Hematopoietic multipotent progenitor cell treated with erythropoietin and hydrocortisone succinate and interleukin-3 and kit ligand, for 15 days (in vitro differentiated cells): ENCODE data around the gene HIGD2A.
"Not testable (repeated sequence)": the region's sequence is repeated elsewhere in the genome, so short reads cannot be mapped to it uniquely, and the experiment has no call there.

ENCODE experiments used
- DNase-seq: peaks from one replicate; pipeline ENCODE4 v3.0.0-alpha.2; 2015; ENCODE audit warnings: low spot score

The HIGD2A gene

DNA sequence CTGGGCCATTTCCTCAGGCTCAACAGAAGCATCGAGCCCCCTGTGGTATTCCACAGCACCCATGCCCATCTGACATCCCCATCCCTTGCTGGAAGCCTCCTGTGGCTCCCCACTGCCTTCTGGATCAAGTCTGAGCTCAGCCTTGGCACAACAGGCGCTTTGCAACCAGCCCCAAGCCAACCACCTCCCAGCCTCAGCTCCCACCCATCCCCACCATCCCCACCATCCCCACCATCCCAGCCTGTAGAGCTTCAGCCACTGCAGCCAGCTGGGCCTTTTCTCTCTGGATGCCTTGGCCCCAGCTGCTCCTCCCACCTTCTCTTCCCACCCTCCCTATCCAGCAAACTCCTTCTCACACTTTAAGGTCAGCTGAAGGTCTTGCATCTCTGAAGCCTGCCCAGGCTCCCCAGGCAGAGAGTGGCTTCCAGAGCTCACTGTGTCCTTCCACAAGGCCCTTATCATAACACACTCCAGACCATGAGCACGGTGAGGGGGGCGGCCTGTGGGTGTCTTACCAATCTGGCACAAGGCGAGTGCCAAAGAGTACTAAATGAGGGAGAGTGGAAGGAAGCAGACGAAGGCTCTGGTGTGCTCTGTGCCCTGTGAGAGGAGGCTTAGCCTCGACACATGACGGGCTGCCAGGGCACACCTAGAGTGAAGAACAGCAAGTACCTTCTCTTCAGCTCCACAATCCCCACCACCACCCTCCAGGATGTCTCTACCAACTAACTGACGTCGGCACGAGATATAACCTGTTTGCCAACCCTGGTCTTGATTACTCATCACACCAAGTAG is 6.5 kb downstream of the HIGD2A start:
- no peak for DNase-seq

DNA sequence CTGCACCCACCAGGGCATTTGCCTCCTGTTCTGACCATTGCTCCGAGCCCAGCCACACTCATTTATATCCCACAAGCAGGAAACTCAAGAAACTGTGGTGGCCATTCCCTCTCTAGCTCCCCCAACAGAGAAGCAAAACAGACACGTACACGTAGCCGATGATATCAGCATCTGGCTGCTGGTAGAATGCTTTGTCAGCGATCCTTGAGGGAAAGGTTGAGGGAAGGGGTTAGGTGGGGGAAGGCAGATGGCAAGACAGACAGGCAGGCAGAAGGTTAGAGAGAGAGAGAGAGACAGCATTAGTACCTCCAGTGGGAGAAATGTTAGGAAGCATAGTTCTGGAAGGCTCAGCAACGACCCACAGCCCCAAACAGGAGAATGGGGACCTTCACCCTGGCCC is 7.8 kb downstream of the HIGD2A start:
- DNase-seq, result no peak

DNA sequence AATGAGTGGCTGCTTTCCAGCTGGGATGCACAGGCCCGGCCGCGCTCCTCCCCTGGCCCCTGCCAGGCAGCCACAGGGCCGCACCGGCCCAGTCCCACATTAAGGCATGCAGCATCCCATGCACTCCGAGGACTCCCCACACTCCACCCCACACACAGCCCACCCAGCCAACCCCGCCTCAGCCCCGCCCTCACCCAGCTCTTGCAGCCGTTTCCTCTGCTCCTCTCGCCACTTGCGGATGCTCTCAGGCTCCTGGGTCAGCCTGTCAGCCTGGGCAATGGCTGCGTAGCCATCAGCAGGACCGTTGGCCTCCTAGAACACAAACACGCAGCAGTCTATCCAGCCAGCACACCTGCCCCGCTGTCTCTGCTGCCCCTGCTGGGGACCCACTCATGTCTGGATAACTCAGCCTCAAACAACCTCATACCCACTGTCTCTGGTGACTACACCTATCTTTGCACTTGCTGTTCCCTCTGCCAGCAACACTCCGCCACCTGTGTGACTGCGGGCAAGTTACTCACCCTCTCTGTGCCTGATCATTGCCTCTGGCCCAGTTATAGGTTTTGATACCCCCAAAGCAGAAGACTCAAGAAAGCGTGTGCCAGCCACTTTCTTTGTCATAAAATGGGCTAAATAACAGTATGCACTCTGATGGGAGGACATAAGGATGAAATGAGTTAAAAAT is 9.3 kb downstream of the HIGD2A start:
- DNase-seq, result no peak

DNA sequence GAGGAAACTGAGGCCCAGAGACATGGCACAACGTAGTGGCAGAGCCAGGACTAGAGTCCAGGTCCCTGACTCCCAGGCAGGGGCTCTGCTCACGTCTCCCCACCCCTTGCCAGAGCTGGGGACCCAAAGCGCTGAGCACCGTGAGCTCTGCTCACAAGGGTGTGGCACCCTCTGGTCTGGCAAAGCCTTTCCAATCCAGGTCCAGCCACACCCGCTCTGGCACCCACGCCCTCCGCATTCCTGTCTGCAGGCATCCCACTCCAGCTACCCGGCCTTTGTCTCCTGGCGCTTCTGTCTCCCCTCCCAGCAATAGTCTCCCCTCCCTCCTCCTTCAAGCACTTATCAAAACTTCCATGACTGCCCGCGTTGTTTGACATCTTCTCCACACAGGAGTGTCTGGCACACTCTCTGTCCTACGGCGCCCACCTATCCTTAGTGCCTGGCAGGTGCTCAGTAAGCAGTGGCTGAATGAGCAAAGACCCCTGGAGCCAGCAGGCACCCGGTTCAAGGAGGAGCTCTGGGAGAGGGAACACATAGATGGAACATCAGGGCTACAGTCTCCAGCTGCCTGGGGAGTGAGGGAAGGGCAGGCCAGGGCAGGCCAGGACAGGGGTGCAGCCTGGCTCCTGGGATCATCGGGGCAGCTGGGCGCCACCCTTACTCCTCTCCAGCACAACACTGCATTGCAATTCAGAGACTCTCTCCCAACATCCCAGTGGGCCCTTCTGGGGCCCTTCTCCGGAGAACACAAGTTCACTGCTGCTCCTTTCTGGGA is 12.0 kb downstream of the HIGD2A start:
- DNase-seq, result no peak

DNA sequence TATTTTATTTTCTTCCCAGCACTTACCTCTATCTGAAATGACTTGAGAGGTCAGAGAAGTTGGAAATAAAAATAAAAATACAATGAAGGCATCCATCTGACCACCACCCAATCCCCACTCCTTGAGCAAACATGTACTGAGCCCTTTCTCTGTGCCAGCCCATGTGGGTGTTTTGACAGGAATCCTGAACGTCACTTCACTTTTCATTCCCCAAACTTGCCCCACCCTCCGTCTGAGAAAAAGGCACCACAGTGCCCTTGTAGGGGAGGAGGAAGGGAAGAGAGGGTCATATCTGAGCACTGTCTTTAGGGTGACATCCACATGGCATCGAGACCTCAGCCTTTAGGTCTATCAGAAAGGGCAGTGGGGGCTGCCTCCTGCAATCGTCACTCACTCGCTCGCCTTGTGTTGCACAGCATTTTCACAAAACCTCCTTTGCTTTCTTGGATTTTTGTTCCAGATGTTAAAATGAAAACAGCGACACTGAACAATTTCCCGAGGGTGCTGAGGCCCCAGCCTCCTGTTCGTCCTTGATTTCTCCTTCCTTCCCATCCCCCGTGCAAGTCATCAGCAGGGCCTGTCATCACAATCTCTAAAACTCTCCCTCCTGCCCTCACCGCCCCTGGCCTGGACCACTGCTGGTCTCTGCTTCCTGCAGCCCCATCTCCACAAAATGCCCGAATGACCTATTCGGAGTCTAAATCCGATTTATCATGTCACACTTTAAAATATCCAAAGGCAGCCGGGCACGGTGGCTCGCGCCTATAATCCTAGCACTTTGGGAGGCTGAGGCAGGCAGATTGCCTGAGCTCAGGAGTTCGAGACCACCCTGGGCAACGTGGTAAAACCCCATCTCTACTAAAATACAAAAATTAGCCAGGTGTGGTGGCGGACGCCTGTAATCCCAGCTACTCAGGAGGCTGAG is 13.0 kb downstream of the HIGD2A start:
- no peak for DNase-seq

DNA sequence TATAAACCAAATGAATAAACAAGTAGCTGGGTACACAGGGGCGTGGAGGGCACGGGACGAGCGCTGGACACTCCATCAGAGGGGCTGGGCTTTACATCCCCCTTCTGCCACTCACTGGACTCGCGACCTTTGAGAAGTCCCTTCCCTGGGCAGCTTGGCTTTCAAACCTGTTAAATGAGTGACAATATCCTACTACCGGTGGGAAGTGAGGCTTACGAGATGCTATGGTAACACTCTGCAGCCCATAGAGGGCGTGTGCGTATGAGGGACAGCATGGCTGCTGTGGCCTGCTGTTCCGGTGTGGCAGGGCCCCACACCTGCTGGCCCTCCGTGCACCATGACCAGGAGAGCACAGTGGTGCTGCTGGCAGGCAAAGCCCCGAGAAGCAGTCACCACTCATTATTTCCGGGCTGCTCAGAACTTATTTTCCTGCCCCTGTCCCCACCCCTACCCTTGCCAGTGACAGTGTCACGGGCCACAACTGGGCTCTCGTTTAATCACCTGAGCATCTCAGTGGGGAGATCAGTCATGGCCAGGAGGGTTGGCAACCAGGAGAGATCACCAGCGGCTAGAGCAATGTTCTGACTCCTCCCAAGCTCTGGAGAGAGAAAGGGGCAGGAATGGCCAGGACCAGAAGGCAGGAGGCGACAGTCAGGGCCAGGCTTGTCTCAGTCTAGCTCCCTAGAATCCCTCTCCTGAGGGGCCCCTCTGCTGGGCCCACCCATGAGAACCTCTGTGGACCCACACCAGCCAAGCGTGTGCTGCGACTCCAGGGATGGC is 17.3 kb downstream of the HIGD2A start:
- no peak for DNase-seq

DNA sequence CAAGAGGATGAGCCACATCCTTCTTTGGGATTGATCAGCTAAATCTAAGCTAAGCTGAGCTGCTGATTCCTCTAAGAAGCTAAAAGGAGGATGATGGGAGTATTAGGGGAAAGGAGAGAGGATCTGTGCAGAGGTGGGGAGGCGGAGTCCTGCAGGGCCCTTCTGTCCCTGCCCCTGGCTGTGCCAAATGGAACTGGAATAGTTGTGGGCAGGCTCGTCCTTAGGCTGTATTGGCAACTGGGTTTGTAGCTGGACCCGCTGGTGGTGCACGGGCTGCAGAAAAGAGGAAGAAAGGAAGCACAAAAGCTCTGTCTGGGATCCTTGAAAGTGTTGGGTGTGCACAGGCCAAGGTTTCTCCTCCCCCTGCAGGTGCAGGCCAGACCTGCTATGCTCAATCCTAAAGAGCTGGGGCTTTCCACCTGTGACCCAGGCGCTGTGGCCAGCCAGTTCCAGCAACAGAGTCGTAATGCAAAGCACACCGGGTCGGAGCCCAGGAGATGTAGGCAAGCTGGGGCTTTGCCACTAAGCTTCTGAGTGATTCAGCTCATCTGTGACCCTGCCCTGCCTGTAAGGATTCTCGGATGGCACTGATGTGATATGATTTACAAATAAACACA is 18.0 kb downstream of the HIGD2A start:
- no peak for DNase-seq

DNA sequence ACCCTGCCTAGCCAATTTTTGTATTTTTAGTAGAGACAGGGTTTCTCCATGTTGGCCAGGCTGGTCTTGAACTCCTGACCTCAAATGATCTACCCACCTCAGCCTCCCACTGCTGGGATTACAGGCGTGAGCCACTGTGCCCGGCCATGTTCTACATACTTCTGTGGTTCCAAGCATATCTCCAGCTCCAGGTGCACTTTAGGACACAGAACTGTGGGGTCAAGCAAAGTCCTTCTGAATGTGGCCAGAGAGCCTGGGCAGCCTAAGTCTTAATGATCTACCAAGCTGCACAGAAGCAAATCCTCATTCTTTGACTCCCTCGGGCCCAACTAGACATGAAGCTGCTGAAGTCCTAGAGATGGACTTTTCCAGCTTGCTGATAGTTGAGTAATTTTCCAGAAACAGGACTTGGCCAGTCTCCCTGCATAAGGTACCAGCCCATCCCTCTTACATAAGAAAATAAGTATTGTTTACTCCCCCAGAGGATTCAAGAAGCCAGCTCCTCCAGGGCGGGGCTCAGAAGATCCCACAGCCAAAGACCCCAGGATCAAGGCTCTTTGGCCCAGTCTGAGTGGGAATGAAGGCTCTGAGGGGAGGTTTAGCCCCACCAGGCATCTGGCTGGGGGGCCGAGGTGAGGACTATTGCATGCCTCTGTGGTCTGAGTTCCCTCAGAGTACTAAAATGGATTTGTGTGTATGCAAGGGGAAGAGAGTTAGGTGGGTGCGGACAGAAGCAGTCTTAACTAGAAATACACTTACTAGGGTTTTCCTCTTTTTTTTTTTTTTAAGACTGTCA is 19.1 kb downstream of the HIGD2A start:
- no peak for DNase-seq

DNA sequence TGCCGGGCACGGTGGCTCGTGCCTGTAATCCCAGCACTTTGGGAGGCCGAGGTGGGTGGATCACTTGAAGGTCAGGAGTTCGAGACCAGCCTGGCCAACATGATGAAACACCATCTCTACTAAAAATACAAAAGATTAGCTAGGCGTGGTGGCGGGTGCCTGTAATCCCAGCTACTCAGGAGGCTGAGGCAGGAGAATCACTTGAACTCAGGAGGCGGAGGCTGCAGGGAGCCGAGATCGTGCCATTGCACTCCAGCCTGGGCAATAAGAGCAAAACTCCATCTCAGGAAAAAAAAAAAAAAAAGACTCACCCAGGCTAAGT is 19.7 kb downstream of the HIGD2A start:
- DNase-seq, result not testable (repeated sequence)

DNA sequence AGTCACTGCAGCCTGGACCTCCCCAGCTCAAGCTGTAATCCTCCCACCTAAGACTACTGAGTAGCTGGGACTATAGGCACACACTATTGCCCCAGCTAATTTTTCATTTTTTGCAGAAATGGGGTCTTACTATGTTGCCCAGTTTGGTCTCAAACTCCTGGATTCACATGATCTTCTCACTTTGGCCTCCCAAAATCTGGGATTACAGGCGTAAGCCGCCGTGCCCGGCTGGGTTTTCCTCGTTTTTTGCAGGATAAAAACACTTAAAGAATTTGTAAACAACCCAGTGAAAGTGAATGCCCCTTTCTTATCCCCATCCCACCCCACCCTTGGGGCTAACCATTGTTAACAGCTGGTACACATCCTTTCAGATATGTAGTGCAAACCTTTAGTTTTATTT is 20.0 kb downstream of the HIGD2A start:
- no peak for DNase-seq

DNA sequence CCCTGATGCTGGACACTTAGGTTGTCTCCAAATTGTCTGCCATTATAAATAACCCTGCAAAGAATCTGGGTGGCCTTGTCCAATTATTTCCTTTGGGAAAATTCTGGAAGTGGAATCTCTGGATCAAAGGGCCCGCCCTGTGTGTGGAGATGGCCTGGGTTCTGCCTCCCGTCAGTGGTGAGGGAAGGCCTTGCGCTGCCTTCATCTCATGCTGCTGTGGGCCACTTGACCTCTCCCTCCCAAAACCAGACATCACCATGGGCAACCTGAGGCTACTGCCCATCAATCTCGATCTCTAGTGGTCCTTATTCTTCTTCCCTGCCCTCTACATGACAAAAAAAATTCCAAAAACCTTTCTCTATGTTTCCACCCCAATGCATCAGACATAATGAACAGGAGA is 21.2 kb downstream of the HIGD2A start:
- no peak for DNase-seq

DNA sequence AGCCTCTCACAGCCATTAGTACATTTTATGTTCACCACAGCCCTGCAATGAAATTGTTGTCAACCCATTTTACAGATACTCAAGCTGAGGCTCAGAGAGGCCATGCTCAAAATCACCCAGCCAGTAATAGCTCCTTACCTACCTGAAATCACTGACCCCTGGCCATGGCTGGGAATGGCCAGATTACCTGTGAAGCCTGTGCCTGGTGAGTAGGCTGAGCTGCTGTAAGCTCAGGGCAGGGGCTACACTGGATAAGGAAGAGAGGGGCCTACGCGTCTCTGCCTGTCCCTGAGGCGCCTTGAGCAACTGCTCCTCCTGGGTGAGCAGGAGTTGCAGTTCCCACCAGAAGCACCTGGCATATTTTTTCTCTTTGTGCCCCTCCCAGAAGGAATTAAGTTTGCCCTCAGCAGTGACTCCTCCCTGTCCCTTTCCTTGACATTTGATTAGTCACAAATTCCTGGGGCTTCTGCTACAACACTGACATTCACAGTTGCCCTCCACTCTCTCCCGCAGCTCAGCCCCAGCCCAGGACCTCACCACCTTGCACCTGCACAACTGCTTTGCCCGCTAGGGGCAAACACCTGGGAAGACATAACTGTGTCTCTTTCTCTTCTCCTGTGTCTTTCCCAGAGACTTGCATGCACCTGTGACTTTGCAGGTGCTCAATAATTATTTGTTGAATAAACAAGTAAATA is 22.1 kb downstream of the HIGD2A start:
- DNase-seq, result no peak

DNA sequence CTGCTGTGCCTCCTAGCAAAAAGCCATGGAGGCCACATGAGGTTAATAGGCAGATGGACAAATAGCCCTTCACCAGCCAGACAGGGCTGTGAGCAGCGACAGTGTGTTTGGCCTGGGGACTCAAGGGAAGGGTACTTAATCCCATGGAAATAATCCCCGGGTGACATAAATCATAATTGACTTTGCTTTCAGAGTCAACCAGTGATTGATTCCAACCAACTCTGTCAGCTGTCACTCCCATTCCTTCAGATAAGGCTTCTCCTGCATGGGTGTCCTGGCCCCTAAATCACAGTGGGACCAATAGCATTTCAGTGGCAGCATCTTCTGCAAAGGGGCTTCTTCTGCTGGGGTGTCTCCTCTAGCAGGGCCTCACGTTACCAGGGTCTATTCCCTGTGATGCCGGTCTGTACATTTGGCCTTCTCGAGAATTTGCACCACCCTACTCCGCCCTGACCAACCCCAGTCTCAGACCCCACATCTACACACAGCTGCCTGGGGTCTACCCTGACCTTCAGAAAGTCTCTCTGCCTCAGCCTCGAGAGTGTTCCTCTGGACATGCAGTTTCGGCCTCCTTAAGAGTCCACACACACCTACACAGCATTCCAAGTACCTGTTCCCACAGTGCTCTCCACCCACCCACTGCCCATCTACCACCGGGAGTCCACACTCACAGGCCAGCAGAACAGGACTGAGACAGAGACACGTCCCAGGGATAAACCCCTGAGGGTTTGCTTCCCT is 24.1 kb downstream of the HIGD2A start:
- no peak for DNase-seq

DNA sequence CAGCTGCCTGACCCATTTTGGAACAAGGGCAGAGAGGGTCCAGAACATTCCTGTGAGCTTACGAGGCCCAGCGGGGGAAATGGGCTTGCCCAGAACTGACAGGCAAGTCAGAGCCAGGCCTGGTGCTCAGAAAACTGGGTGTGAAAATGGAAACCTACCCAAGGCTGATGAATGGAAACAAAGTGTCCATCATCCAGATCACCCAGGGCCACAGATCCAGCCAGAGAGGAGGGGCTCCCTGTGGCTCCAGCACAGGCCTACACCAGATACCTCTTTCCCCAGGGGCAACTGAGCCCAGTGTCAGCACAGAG is 24.7 kb downstream of the HIGD2A start:
- DNase-seq, result no peak

DNA sequence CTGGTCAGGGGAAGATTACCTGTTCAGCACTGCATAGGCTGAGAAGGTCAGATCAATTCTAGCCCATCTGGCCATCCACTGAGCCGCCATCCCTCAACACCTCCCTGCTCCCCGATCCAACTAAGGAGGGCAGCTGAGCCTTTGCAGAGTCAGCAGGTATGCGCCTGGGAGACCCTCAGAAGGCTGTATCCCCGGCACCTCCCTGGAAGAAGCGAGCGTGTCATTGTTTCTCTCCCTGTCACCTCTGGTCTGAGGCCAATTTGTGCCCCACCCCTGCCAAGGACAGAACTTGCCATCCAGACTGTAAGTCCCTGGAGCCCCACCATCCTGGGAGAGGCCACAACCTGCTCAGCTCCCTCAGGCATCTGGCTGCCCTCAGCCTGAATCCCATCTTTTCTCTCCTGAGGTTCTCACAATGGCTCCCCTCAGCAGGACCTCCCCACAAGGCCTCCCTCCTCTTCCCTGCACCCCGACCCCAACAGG is 25.2 kb downstream of the HIGD2A start:
- DNase-seq, result no peak

DNA sequence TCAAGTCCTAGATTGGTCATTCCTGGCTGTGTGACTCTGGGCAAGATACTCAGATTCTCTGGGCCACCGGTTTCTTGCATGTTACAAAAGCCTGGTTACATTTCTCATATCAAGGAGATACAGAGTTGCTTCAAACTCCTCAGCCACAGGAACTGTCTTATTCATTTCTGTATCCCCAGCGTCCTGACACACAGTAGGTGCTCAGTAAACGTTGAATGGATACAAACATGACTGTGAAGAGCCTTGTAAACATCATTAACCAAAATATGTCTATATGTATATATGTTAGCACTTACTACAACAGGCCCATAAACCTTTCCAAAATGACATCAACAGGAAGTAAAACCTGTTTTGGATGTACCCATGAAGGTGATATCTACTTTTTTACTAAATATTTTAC is 26.2 kb downstream of the HIGD2A start:
- no peak for DNase-seq

DNA sequence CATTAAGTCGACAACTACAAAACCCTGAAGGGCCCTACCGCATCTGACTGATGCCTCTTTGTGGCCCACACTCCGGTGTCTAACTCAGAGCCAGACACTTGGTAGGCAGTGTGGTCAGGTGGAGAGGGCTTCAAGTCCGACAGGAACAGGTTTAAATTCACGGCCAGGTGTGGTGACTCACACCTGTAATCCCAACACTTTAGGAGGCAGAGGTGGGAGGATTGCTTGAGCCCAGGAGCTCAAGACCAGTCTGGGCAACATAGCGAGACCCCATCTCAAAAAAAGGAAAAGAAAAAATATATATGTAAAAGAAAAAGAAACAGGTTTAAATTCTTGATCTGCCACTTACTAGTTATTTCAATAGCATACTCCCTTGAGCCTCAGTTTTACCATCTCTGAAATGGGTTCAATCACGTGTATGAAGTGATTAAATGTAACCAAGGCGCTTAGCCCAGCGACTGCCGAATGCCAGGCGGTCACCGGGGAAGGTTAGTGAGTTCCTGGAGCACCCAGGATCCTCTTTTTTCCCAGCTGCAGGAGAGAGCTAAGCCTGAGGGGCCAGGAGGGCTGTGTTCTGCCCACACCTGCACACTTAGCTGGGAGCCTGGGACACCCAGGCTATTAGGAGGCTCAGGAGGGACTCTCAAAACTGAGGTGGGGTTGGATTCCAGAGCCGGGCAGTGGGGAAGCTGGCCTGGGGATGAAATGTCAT is 26.8 kb downstream of the HIGD2A start:
- DNase-seq, result no peak
